KOPT-K1 (cell line): ENCODE data around the gene ANKS1B.
"Not testable (repeated sequence)": the region's sequence is repeated elsewhere in the genome, so short reads cannot be mapped to it uniquely, and the experiment has no call there.

ENCODE experiments used
- H3K27ac ChIP-seq: fragments of 200-600 bp; sonication (generic); 2 replicates; pipeline ENCODE4 v1.5.1; 2016; ENCODE audit warnings: antibody characterized with exemption, mild to moderate bottlenecking, low read depth, low read length; ENCODE audit not compliant: poor library complexity, severe bottlenecking
- H3K36me3 ChIP-seq: fragments of 200-600 bp; sonication (generic); 2 replicates; pipeline ENCODE4 v1.5.1; 2017; ENCODE audit warnings: antibody characterized with exemption, mild to moderate bottlenecking, low read length, moderate library complexity; ENCODE audit not compliant: insufficient read depth
- H3K9me3 ChIP-seq: fragments of 200-600 bp; sonication (generic); 2 replicates; pipeline ENCODE4 v1.5.1; 2017; ENCODE audit warnings: antibody characterized with exemption, low read length, mild to moderate bottlenecking; ENCODE audit not compliant: insufficient read depth, poor library complexity, severe bottlenecking

The ANKS1B gene

DNA sequence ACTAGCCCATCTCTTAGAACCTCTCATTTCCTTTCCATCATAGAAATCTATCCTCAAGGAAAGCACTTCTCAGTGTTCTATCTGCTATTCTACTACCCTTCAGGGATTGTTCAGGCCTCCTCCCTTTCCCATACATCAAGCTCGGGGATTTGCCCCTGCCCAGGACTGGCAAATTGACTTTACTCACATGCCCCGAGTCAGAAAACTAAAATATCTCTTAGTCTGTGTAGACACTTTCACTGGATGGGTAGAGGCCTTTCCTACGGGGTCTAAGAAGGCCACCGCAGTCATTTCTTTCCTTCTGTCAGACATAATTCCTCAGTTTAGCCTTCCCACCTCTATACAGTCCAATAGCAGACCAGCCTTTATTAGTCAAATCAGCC, 264.7 kb downstream of the ANKS1B start:
- not testable (repeated sequence) for H3K27ac ChIP-seq, H3K36me3 ChIP-seq, H3K9me3 ChIP-seq

GRCh38 chr12:99719411-99720082, 265.2 kb downstream of the ANKS1B start:
- not testable (repeated sequence) for H3K9me3 ChIP-seq, H3K27ac ChIP-seq, H3K36me3 ChIP-seq

- not testable (repeated sequence) for H3K27ac ChIP-seq, H3K9me3 ChIP-seq, H3K36me3 ChIP-seq
These were observed 268.8 kb downstream of the ANKS1B start for GRCh38 chr12:99715841-99716510.

DNA sequence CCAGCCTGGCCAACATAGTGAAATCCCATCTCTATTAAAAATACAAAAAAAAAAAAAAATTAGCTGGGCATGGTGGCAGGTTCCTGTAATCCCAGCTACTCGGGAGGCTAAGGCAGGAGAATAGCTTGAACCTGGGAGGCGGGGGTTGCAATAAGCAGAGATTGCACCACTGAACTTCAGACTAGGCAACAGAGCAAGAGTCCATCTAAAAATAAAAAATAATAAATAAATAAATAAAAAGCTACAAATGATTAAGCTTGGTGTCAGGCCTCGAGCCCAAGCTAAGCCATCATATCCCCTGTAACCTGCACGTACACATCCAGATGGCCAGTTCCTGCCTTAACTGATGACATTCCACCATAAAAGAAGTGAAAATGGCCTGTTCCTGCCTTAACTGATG, 269.8 kb downstream of the ANKS1B start:
- not testable (repeated sequence) for H3K27ac ChIP-seq, H3K36me3 ChIP-seq

GRCh38 chr12:99713946-99714520, 270.7 kb downstream of the ANKS1B start:
- Histone ChIP-seq H3K36me3 (no peaks in the 10 kb centered on the region), H3K9me3 (no peaks in the 10 kb centered on the region), H3K27ac (no peak overlapping the region)

More for the DNA sequence above, 269.8 kb downstream of the ANKS1B start:
- H3K9me3 ChIP-seq, result not testable (repeated sequence)

DNA sequence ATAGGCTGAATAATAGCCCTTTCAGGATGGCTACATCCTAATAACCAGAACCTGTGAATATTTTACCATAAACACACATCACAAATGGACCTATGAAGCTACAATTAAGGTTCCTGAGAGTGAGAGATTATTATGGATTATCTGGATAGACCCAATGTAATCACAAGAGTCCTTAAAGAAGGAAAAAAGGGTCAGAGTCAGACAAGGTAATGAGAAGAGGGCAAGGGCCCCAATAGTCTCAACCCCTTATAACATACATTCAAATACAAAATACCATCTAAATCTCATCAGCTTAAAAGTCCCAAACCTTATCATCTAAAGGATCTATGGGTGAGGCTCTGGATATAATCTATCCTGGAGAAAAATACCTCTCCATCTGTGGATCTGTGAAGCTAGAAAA, 272.5 kb downstream of the ANKS1B start:
- Histone ChIP-seq H3K27ac (no peak overlapping the region), H3K36me3 (no peaks in the 10 kb centered on the region), H3K9me3 (no peaks in the 10 kb centered on the region)

DNA sequence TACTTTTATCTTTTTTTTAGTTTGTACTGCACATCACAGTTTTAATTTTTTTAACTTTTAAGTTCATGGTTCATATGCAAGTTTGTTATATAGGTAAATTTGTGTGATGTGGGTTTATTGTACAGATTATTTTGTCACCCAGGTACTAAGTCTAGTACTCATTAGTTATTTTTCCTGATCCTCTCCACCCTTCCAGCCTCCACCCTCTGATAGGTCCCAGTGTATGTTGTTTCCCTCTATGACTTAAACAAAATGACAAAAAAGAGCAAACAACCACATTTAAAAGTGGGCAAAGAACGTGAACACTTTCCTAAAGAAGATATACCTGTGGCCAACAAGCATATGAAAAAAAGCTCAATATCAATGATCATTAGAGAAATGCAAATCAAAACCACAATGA, 273.5 kb downstream of the ANKS1B start:
- H3K36me3 ChIP-seq, result no peaks in the 10 kb centered on the region

DNA sequence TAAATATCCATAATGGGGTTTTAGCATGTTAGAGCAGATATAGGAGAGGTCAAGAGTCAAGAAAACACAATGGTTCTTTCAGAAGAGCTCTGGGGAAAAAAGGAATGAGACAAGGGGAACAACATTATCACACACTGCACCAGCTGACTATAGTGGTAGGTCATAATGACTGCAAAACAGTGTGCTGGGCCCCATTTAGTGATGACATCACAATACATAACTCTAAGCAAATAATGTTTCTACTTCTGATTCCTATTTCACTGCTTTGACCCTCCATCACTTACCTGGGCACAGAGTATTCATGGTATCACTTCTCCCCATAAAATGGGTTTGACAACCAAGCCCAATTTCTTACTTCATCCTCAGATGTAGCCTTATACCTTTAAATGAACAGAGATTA, 275.1 kb downstream of the ANKS1B start:
- H3K27ac ChIP-seq, result no peak overlapping the region
- no peaks in the 10 kb centered on the region for H3K36me3 ChIP-seq
- H3K9me3 ChIP-seq, result no peaks in the 10 kb centered on the region

More for the DNA sequence above, 273.5 kb downstream of the ANKS1B start:
- H3K9me3 ChIP-seq, result no peaks in the 10 kb centered on the region
- no peak overlapping the region for H3K27ac ChIP-seq

GRCh38 chr12:99709116-99709515, 275.6 kb downstream of the ANKS1B start:
- H3K27ac ChIP-seq, result no peak overlapping the region
- no peaks in the 10 kb centered on the region for H3K9me3 ChIP-seq
- no peaks in the 10 kb centered on the region for H3K36me3 ChIP-seq

- Histone ChIP-seq H3K27ac (no peak overlapping the region), H3K36me3 (no peaks in the 10 kb centered on the region), H3K9me3 (no peaks in the 10 kb centered on the region)
These were observed 276.9 kb downstream of the ANKS1B start for GRCh38 chr12:99707883-99708282.

- H3K9me3 ChIP-seq, result no peaks in the 10 kb centered on the region
- no peaks in the 10 kb centered on the region for H3K36me3 ChIP-seq
- H3K27ac ChIP-seq, result no peak overlapping the region
These were observed 277.8 kb downstream of the ANKS1B start for GRCh38 chr12:99706736-99707473.

GRCh38 chr12:99704458-99704857, 280.3 kb downstream of the ANKS1B start:
- no peaks in the 10 kb centered on the region for H3K36me3 ChIP-seq
- H3K9me3 ChIP-seq, result no peaks in the 10 kb centered on the region
- no peak overlapping the region for H3K27ac ChIP-seq

- Histone ChIP-seq H3K36me3 (no peaks in the 10 kb centered on the region), H3K27ac (no peak overlapping the region), H3K9me3 (no peaks in the 10 kb centered on the region)
These were observed 280.7 kb downstream of the ANKS1B start for GRCh38 chr12:99704036-99704435.

GRCh38 chr12:99700032-99700431, 284.7 kb downstream of the ANKS1B start:
- Histone ChIP-seq H3K36me3 (no peaks in the 10 kb centered on the region), H3K9me3 (no peaks in the 10 kb centered on the region), H3K27ac (no peak overlapping the region)

DNA sequence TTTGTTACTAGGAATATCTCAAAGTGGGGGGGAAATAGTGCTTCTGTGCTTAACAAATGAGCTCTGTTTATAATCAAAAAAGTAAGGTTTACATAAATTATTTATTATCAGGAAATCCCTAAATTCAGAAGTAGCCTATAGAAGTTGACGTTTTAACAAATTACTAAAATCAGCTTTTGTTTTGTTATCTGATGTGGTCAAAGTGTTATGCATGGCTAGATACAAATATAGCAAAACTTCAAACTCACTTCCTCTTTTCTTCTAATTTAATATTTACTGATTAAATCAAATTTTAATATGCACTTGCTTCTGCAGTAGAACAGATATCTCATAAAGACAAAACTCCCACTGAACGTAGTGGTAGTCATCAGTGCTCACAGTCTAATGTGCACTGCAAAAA, 289.7 kb downstream of the ANKS1B start:
- no peak overlapping the region for H3K27ac ChIP-seq
- H3K36me3 ChIP-seq, result no peaks in the 10 kb centered on the region

More for the DNA sequence above, 289.7 kb downstream of the ANKS1B start:
- H3K9me3 ChIP-seq, result no peaks in the 10 kb centered on the region
